HPDE6-E6E7 (cell line): ENCODE measurements around the gene MISFA.
"Not testable (repeated sequence)": the region's sequence is repeated elsewhere in the genome, so short reads cannot be mapped to it uniquely, and the experiment has no call there.

Experiments
- DNase-seq: peaks from one replicate; pipeline ENCODE4 v3.0.0; 2011; ENCODE audit warnings: missing footprints; ENCODE audit errors: extremely low spot score

MISFA gene

DNA sequence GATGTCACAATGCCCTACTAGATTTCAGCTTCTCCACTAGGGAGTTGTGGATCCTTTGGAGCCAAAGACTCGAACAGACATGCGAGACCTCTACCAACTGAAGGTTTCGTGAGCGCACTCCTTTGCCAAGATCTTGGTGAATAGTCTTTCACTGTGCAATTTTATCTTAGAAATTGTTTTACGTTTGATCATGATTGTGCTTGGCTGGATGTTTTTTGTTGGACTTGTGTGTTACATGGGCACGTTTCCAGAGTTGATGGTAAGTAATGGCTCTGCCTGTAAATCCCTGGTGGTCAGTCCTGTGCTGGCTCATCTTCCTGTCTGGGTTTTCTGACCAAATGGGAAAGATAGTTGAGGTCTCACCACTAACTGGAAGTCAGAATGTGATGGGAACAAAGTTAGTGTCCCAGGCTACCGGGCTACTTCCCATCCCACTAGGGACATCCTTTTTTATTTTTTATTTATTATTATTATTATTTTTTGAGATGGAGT is at the start of gene MISFA:
TSS of gene MISFA (plus strand) at position 51 of the 492 bp plus-strand sequence. CDS start at position 191, 140 bp downstream.
- no peak for DNase-seq

DNA sequence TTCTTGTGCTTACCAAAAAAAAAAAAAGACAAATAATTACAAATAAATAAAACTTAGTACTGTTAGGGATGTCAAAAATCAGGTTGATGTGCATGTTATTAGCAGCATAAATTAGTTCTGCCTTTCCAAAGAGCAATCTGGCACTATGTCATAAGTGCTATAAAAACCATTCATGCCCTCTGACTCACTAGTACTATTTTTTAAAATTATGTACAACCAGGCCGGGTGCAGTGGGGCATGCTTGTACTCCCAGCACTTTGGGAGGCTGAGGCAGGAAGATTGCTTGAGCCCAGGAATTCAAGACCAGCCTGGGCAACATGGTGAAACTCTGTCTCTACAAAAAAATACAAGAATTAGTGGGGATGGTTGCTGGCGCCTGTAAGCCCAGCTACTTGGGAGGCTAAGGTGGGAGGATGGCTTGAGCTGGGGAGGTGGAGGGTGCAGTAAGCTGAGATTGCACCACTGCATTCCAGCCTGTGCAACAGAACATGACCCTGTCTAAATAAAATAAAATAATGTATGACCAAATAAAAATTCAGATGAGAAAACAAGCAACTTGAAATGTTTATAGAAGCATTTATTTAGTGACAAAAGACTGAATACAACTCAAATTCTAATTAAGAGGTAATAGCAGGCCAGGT is 36.4 kb upstream of the MISFA start:
- DNase-seq = no peak

DNA sequence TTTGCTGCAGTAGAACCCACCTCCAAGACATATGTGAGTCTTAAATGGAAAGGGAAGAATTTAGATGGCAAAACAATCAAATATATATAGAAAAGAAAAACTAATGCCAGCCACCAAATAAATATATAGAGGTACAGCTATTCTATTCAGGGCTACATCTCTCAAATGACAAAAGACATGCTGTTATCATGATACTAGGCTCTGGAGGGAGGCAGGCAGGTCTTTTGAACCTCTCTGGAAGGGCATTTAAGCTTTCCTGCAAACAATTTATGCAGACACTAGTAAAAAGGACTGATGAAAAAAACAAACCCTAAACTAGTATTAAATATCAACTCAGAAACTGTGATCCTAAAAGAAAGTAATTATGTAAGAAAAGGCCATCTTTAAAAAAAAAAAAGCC is 35.4 kb upstream of the MISFA start:
- DNase-seq = no peak

DNA sequence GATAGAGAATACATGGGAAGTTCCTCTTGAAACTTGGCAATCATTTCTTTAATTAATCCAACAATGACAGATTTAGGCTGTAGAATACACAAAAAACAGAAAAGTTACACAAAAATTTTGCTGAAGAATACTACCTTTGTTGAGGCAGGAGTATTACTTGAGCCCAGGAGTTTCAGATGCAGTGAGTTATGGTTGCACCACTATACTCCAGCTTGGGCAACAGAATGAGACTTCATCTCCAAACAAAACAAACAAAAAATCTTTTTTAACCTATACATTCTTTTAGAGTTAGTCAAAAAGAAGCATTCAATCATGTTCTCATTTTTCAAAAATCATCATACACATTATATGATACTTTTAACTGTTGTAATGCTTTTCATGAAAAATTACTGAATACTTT is 33.2 kb upstream of the MISFA start:
- no peak for DNase-seq

DNA sequence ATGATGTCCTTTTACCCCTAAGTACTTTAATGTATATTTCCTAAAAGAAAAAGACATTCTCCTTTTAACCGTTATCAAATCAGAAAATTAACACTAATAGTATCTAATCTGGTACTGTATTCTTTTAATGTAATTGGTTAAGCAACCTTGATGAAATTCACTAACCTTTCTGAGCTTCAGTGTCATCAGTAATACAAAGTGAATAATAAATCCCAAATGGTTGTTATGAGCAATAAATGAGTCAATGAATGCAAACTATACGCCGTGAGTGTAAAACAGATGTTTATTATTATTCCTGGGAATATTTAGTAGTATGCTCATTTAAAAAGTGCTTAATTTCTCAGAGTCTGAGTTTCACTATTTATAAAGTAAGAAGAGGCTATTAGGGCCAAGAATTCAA is 32.5 kb upstream of the MISFA start:
- no peak for DNase-seq

DNA sequence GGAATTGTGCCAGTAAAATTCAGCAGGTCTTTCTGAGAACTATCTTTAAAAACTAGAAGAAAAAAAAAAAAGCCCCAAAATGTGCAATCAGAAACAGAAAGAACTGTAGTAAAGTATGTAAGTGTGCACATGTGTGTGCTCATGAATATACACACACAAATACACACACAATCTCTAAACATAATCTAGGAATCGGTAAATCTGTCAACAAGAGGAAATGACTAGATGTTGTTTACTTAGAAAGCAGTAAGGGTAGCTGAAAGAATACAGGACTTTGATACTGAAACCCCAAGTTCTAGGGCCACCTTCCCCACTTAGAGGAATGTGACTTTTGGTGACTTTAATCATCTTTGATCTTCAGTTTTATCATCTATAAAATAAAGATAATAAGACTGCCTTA is 24.2 kb upstream of the MISFA start:
- DNase-seq = no peak

DNA sequence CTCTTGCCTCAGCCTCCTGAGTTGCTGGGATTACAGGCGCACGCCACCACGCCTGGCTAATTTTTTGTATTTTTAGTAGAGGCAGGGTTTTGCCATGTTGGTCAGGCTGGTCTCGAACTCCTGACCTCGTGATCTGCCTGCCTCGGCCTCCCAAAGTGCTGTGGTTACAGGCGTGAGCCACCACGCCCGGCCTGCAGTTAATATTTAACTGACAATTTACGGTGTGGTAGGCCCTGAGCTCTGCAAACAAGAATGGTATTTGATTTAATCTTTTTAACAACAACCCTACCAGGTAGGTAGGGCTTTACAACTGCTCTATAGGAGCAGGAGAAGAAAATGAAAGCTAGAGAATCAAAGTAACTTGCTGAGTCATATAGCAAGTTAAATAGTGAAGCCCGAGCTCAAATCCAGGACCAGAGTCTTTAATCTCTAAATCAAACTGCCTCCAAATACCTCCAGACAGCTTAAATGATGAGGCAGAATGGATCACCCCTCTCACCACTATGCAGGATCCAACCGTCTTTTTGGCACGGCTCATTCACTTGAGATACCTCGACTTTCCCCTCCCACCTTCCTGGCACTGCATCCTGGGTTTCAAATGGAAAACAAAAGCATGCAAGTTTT is 20.5 kb upstream of the MISFA start:
- DNase-seq = no peak

DNA sequence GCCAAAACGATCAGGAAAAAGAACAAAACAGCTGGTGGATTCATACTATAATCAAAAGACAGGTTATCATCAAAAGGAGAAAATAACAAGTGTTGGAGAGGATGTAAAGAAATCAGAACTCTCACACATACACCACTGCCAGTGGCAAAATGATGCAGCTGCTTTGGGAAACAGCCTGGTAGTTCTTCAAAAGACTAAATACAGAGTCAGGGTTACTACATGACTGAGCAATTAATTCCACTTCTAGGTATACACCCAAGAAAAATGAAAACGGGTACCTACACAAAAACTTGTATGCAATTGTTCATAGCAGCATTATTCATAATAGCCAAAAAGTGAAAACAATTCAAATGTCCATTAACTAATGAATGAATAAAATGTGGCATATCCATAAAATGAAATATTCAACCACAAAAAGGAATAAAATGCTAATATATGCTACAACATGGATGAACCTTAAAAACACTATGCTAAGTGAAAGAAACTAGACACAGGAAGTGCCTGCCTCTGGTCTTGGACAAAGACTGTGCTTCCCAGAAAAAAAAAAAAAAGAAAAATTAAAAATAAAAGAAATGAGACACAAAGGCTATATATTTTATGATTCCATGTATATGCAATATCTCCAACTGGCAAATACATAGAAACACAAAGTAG is 19.3 kb upstream of the MISFA start:
- DNase-seq = no peak

DNA sequence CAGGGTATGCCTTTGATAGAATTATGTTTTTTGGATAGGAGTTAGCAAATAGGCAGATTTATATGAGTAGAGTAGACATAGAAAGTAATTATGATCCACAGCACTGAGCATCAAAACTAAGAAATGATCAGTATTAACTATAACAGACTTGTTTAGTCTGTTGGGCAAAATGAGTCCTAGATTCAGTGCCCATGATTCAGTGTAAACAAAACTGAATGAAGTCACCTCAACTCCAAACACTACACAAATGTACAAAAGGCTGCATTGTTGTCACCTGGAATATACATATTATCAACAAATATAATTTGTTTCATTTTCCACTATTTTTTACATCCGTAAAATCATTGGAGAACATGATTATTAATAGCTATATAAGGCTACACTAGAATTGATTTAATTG is 17.8 kb upstream of the MISFA start:
- no peak for DNase-seq

DNA sequence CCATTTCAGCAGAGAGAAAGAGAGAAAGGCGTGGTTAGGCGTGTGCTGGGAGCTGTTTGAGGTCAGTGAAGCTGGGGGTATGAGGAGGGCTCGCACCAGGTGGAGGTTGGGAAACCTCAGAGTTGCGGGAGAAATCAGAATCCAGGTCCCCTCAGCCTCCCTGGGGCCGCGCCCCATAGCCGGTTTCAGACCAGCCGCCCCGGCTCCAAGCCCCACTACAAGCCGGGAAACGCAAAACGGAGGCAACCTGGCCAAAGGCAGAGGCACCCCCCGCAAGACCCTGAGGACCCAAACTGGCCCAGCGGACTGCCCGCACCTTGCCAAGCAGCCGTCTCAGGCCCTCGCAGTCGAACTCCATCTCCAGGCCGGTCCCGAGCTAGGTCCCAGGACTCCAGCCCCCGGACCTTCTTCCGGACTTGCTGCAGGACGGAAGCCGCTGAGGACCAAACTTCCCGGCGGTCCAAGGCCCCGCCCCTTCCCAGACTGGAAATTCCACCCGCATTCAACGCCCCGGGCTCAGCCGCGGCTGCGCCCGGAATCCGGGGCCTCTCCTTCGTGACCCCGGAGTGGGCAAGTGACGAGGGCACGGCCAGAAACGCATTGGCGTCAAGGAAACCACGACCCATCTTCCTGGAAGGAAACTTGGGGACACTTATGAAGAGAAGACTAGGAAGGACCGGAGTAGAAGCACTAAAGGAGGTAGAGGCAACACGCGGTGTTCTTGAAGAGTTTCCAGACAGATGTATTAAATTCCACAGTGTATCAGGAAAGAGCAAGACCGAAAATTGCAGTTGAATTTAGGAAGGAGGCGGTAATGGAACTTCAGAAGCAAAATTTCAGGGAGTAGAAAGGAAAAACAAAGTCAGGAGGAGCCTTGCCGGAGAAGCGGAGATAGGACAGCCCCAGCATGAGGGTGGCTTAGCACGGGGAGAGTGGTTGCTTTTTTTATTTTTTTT is 11.0 kb upstream of the MISFA start, which contains the start of gene UEVLD:
TSS of gene UEVLD (minus strand) at position 438 of the 956 bp plus-strand sequence. CDS start at position 358, 80 bp downstream.
- DNase-seq = peak; percentile 82

DNA sequence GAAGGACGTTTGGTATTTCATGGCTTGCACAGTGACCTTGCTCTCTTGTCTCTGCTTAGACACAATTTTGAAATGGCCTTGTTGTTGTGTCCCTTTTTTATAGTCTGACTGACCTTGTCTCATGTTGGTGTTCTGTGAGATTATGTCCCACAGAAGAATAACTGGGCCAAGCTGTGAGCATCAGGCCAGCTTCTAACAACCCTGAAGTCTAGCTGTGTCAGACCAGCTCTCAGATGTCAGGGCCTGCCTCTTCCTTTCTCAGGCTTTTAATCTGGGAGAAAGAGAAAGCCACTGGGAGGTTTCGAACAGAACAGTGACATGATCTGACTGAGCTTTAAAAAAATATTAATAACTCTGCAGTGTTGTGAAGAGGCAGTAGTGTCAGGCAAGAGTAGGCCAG is 9.0 kb upstream of the MISFA start:
- no peak for DNase-seq

DNA sequence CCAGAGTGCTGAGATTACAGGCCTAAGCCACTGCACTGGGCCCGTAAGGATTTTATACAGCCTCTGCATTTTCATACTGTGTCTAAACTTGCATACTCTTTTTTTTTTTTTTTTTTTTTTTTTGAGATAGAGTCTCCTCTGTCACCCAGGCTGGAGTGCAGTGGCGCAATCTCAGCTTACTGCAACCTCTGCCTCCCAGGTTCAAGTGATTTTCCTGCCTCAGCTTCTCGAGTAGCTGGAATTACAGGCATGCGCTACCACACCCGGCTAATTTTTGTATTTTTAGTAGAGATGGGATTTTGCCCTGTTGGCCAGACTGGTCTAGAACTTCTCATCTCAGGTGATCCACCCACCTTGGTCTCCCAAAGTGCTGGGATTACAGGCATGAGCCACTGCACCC is 5.5 kb upstream of the MISFA start:
- DNase-seq = not testable (repeated sequence)

DNA sequence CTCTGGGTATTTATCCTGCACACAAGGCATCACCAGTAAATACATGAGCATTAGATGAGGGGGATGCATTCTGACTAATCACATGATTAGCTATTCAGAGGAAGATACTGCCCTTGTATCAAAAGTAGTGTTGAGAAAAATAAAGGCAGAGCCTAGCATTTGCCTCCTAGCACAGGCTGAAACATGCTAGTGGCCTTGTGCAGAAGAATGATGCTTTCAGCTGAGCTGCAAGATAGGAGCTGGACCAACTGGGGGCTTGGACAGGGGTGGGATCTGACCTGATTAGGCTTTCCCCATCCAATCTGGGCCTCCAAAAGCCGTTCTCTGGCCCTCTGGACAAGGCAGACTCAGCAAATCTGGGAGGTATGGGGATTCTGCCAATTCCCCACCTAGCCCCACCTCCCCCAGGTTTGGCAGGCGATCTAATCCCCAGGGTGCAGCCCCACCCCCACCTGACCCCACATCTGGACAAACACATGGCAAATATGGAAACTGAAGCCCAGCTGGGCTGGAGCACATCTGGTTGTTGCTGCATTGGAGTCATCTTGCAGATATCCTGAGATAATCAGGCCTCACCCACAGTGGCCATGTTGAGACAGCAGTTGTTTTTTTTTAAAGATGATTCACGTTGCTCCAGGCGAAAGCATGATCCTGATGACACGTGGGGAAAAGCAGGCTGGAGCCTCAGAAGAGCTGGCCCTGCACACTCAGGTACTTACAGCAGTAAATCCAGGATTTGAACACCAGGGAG is 4.4 kb upstream of the MISFA start:
- DNase-seq = peak; percentile 81

DNA sequence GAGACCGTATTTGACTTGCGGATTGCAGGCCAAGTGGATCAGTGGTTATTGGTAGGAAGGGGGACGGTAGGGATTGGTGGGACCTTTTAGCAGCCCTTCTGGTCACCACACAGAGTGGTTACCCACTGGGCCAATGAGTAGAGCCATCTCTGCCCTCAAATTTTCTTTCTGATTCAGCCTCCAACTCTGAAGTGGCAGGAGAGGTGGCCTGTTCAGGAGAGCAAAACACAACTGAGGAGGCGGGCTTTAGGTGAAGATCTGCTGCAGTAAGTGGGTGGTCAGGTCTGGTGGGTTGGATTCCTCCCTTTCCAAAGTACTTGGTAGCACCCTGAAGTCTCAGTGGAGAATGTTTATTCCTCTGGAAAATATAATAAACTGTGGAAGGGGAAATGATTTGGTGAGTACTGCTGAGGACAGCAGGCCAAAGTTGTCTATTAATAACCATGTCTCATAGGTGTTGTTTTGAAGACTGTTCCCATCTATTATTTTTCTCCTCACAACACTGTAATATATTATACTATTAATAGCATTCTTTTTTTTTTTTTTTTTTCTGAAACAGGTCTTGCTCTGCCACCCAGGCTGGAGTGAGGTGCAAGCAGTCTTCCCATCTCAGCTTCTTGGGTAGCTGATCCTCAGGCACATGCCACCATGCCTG is 1.5 kb downstream of the MISFA start:
- no peak for DNase-seq

DNA sequence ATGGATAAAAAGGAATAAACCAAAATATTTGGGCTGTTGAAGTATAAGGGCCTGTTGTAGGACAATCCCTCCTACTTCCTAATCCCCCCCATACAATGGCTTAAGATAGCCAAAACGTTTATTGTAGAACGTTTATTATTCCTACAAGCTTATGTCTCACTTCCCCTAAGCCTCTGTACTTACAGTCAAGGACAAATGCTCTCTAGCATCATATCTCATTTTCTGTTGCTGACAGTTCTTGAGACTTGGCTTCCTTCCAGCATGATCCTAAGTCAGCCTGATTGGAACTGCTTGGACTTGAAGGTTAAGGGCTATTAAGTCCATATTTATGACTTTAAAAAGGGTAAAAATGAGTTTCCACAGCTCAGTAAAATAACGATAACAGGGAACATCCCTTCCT is 8.8 kb downstream of the MISFA start:
- no peak for DNase-seq

DNA sequence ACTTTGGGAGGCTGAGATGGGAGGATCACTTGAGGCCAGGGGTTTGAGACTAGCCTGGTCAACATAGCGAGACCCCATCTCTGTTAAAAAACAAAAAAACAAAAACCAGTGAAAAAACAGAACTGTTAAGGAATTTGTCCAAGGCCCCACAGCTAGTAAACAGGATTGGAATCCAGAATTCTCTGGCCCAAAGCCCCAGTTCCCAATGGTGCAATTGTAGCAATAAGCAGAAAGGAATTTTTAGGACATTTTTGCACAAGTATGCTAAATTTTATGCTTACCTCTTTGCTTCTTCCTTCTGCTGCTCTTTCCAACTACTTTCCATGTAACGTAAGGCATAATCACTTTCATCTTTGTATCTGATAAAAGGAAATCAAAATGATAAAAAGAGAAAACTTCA is 11.6 kb downstream of the MISFA start:
- no peak for DNase-seq

DNA sequence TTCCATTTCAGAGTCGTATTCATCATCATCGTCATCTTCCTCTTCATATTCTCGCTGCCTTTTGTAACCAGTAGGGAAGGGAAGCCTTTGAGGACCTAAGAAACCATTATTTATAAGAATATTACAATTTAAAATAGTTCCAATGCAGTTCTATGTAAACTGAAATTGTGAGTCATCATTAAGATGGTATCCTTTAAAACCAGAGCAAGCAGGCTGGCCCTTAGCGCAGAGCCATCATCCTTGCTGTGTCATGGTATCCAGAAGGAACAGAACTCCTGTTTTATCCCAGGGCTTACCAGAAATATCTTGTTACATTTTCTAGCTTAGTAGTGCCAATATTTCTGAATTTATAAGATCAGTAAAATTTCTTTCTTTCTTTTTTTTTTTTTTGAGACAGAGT is 12.8 kb downstream of the MISFA start:
- DNase-seq = no peak

DNA sequence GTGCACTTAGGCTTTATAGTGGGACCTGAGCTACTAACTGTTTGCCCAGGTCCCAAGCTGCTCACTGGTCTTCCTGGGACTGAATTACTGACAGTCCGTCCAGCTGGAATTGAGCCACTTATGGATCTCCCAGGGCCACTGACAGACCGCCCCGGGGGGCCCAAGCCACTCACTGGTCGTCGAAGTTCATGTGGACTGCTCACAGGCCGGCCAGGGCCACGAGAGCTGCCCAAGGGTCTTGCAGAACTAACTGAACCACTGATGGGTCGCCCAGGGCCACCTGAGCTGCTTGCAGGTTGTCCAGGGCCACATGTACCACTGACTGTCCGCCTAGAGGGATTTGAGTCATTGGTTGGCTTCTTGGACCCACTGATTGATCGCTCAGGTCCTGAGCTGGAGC is 15.1 kb downstream of the MISFA start:
- DNase-seq = no peak

DNA sequence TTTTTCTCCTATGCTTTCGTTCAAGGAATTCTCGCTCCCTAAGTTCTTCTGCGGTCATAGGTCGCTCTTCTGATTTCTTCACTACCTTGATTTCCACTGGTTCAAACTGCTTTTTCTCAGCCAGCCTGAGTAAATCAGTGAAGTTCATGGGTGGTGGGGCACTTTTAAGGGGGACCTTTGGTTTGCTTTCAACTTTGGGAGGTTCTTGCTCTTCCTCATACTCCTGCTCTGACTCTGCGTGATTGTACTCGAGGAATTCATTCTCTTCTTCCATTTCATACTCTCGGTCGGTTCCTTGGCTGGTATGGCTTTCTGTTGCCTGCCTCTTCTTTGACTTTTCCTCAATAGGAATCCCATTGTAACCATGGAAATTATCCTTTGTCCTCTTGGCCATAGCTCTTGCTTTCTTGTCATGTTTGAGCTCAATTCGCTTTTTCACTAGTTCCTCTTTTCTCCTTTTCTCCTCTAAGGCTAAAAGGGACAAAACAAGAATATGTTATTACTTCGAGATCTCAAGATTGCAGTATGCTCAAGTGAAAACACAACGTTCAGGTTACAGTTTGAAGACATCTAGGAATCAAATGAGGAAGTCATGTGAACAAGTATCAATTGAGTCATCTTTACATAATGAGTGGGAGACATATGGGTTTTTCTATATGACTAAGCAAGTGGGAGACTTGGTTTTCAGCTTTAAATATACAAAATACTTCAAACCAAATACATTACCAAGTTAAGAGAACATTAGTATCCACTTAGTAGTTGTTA is 16.2 kb downstream of the MISFA start:
- no peak for DNase-seq
